Loucy (cell line): ENCODE measurements around the gene KDM4C.

Experiments
- H2AFZ ChIP-seq: fragments of 200-600 bp; sonication (generic); 2 replicates; pipeline ENCODE4 v1.6.0; 2016; ENCODE audit warnings: antibody characterized with exemption, mild to moderate bottlenecking, low read length, moderate library complexity
- H3F3A ChIP-seq: fragments of 200-600 bp; 2 replicates; pipeline ENCODE4 v1.6.0; 2016; ENCODE audit warnings: antibody characterized with exemption, low read depth, mild to moderate bottlenecking
- H3K27me3 ChIP-seq: fragments of 200-600 bp; sonication (generic); 2 replicates; pipeline ENCODE4 v1.6.1; 2014; ENCODE audit warnings: low read length, mild to moderate bottlenecking; ENCODE audit not compliant: insufficient read depth, poor library complexity, severe bottlenecking
- H3K36me3 ChIP-seq: fragments of 200-600 bp; sonication (generic); 2 replicates; pipeline ENCODE4 v1.6.1; 2016; ENCODE audit warnings: low read length; ENCODE audit not compliant: insufficient read depth
- H3K4me1 ChIP-seq: fragments of 200-600 bp; sonication (generic); 2 replicates; pipeline ENCODE4 v1.5.1; 2014; ENCODE audit warnings: low read length, mild to moderate bottlenecking; ENCODE audit not compliant: insufficient read depth, poor library complexity, severe bottlenecking
- H3K4me2 ChIP-seq: fragments of 200-600 bp; sonication (generic); 2 replicates; pipeline ENCODE4 v1.6.0; 2014; ENCODE audit warnings: antibody characterized with exemption, low read length, low read depth, mild to moderate bottlenecking; ENCODE audit not compliant: poor library complexity, severe bottlenecking
- H3K4me3 ChIP-seq: fragments of 200-600 bp; sonication (generic); 2 replicates; pipeline ENCODE4 v1.5.1; 2014; ENCODE audit warnings: low read length, mild to moderate bottlenecking, mixed read lengths; ENCODE audit not compliant: poor library complexity, severe bottlenecking
- H3K79me2 ChIP-seq: fragments of 200-600 bp; sonication (generic); 2 replicates; pipeline ENCODE4 v1.6.1; 2014; ENCODE audit warnings: low read length; ENCODE audit not compliant: insufficient read depth
- H3K9ac ChIP-seq: fragments of 200-600 bp; sonication (generic); 2 replicates; pipeline ENCODE4 v1.6.0; 2014; ENCODE audit warnings: mild to moderate bottlenecking, low read depth, low read length, moderate library complexity; ENCODE audit not compliant: poor library complexity, severe bottlenecking
- H3K9me2 ChIP-seq: fragments of 200-600 bp; sonication (generic); replicated peaks from 2 replicates; pipeline ENCODE4 v1.6.1; 2016; ENCODE audit warnings: low read depth, low read length, mixed read lengths
- H3K9me3 ChIP-seq: fragments of 200-600 bp; sonication (generic); 2 replicates; pipeline ENCODE4 v1.6.1; 2014; ENCODE audit warnings: mild to moderate bottlenecking, antibody characterized with exemption, low read length, low read depth; ENCODE audit not compliant: insufficient read depth
- H4K20me1 ChIP-seq: fragments of 200-600 bp; sonication (generic); 2 replicates; pipeline ENCODE4 v1.6.0; 2014; ENCODE audit warnings: antibody characterized with exemption, low read length, mild to moderate bottlenecking; ENCODE audit not compliant: insufficient read depth, poor library complexity, severe bottlenecking
- EZH2phosphoT487 ChIP-seq: fragments of 200-600 bp; IDR thresholded peaks from 2 replicates; pipeline ENCODE4 v1.6.1; 2018; ENCODE audit warnings: antibody characterized with exemption, mild to moderate bottlenecking, moderate library complexity, borderline replicate concordance
- TF ChIP-seq, protein P1 (sequence below): fragments of 200-600 bp; sonication (generic); conservative IDR thresholded peaks from 2 replicates; pipeline ENCODE4 v1.5.1; 2014; ENCODE audit warnings: mild to moderate bottlenecking, antibody characterized with exemption, low read length

The KDM4C gene

DNA sequence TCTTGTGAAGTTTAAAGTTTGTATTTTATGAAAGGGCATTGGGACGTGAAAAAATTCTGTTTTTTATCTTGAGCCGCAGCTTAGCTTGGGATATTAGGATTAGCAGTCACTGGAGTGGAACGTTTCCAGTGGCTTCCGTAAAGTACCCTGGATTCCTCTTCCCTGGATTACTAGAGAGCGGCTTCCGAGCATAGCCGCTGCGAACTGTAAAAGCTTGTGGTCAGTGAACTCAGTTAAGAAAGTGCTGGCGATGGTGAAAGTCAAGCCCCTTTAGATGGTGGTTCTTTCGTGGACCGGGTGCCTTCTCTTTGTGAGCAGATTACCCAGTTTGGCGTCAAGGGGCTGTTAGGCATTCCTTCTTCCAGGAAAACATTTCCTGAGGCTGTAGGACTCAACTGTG, 168.1 kb downstream of the KDM4C start:
- Histone ChIP-seq H3K4me3 (no peak overlapping the region), H3K9ac (no peak overlapping the region), H3K4me1 (peaks cover 11% of the 10 kb centered on the region), H3K9me3 (no peaks in the 10 kb centered on the region), H3K27me3 (no peaks in the 10 kb centered on the region), H3F3A (no peaks in the 10 kb centered on the region), H3K36me3 (peaks cover 8% of the 10 kb centered on the region; the same call in 1 of the 2 replicates), H3K4me2 (no peak overlapping the region), H3K9me2 (no peaks in the 10 kb centered on the region), H2AFZ (no peak overlapping the region), H4K20me1 (peaks cover 4% of the 10 kb centered on the region), H3K79me2 (no peaks in the 10 kb centered on the region)
- TF ChIP-seq, protein P1, sequence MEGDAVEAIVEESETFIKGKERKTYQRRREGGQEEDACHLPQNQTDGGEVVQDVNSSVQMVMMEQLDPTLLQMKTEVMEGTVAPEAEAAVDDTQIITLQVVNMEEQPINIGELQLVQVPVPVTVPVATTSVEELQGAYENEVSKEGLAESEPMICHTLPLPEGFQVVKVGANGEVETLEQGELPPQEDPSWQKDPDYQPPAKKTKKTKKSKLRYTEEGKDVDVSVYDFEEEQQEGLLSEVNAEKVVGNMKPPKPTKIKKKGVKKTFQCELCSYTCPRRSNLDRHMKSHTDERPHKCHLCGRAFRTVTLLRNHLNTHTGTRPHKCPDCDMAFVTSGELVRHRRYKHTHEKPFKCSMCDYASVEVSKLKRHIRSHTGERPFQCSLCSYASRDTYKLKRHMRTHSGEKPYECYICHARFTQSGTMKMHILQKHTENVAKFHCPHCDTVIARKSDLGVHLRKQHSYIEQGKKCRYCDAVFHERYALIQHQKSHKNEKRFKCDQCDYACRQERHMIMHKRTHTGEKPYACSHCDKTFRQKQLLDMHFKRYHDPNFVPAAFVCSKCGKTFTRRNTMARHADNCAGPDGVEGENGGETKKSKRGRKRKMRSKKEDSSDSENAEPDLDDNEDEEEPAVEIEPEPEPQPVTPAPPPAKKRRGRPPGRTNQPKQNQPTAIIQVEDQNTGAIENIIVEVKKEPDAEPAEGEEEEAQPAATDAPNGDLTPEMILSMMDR = no peak
- no peak for TF ChIP-seq EZH2phosphoT487

DNA sequence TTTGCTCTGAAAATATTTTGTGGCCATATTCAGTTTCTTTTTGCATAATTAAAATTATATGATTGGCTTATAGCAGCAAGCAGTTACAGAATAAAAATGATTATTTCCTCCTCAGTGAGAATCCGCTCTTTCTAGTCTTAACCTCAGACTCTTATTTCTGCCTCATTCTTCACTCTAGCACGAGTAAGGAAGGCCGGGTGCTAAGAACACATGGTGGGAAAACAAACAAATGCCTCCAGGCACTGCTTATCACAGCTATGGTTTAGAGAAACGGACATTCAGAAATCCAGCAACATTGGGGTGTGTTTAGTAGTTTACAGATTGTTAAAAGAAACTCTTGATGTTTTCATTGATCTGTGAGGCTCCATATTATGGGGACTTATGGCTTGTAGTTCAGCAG, 168.7 kb downstream of the KDM4C start:
- Histone ChIP-seq H3K9me2 (no peaks in the 10 kb centered on the region), H3K4me3 (no peak overlapping the region), H3K9ac (no peak overlapping the region), H3K4me1 (peaks cover 11% of the 10 kb centered on the region), H2AFZ (no peak overlapping the region), H3F3A (no peaks in the 10 kb centered on the region), H3K27me3 (no peaks in the 10 kb centered on the region), H4K20me1 (peaks cover 4% of the 10 kb centered on the region), H3K9me3 (no peaks in the 10 kb centered on the region), H3K4me2 (no peak overlapping the region), H3K36me3 (peaks cover 5% of the 10 kb centered on the region; the same call in 1 of the 2 replicates), H3K79me2 (no peaks in the 10 kb centered on the region)
- TF ChIP-seq EZH2phosphoT487 = no peak
- TF ChIP-seq, protein P1 = no peak

DNA sequence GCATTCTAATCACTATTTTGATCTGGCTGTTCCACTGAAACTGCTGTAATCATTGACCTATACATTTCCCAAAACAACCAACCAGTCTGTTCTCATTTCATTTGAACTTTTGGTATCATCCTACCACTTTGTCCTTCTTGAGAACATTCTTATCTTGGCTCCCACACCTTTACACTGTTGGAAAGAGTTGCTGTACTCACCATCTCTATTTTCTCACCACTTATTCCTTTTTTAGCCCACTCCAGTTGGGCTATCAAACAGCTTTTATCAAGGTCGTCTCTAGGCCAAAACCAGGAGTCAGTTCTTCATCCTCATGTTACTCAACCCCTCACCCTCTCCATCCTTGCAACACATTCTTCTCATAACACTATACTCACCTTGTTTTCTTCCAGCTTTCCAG, 170.1 kb downstream of the KDM4C start:
- no peak overlapping the region for H2AFZ ChIP-seq
- peaks cover 4% of the 10 kb centered on the region for H4K20me1 ChIP-seq
- H3K4me1 ChIP-seq = peaks cover 5% of the 10 kb centered on the region
- H3K4me2 ChIP-seq = no peak overlapping the region
- H3K79me2 ChIP-seq = no peaks in the 10 kb centered on the region
- H3K27me3 ChIP-seq = no peaks in the 10 kb centered on the region
- no peak overlapping the region for H3K4me3 ChIP-seq
- no peaks in the 10 kb centered on the region for H3K9me3 ChIP-seq
- TF ChIP-seq, protein P1 = no peak
- no peak for TF ChIP-seq EZH2phosphoT487
- no peaks in the 10 kb centered on the region for H3F3A ChIP-seq
- H3K9ac ChIP-seq = no peak overlapping the region
- no peaks in the 10 kb centered on the region for H3K9me2 ChIP-seq
- H3K36me3 ChIP-seq = no peaks in the 10 kb centered on the region
